Mucosa of descending colon (tissue), 3 donors: ENCODE data around the gene PSTPIP1. TPM values are rescaled to one million over a fixed set of nuclear protein-coding genes. Genes with fewer than 3 reads are reported as not detected.

Experiments used
- ATAC-seq: fragments of 200-7000 bp; cut with Tn5 transposase; one replicate; pipeline ENCODE4 v1.9.1; 2020; ENCODE audit warnings: mild to moderate bottlenecking, moderate library complexity
- DNase-seq, 3 donors: peaks; one replicate each; pipeline ENCODE4 v3.0.0-alpha.2; 2020
- H3K36me3 ChIP-seq: fragments of 200-600 bp; one replicate; pipeline ENCODE4 v1.8.0; 2021; ENCODE audit warnings: low read depth, mild to moderate bottlenecking
- H3K4me1 ChIP-seq: fragments of 200-600 bp; one replicate; pipeline ENCODE4 v1.8.0; 2021; ENCODE audit warnings: low read depth, mild to moderate bottlenecking
- H3K4me3 ChIP-seq: fragments of 200-600 bp; one replicate; pipeline ENCODE4 v1.8.0; 2021; ENCODE audit warnings: mild to moderate bottlenecking
- H3K9me3 ChIP-seq: fragments of 200-600 bp; one replicate; pipeline ENCODE4 v1.8.0; 2021; ENCODE audit warnings: mild to moderate bottlenecking
- intact Hi-C, 2 donors: fragments of 100-400 bp; cut with DNase I in 1 of 2; cut with micrococcal nuclease in 1 of 2; formaldehyde crosslinking; loops; one replicate each; pipeline versions ENCODE4 v1.11.0 to v1.11.1; 2022; cut with DNase I, micrococcal nuclease
- total RNA-seq, 3 donors: library from RNA; stranded (reverse); fragmentation: NEBNext Ultra II Directional in 2 of 3; extraction: Animal tissue kit (Norgen Biotek cat#: 25700) in 2 of 3; gene quantifications; one replicate each; pipeline versions ENCODE4 v1.2.1 to v1.2.4, GENCODE V29; 2021 to 2023
- TF ChIP-seq, protein P1 (sequence below): fragments of 200-600 bp; IDR thresholded peaks from one replicate; pipeline ENCODE4 v1.8.0; 2022; ENCODE audit warnings: antibody characterized with exemption, mild to moderate bottlenecking
- donor health status: DM: no; HTN: no; CAD: no; lungs with moderate emphysema.
- donor health status: DM: no; HTN: no; CAD: no.
- donor health status: DM: no; HTN: yes; CAD: no.

The PSTPIP1 gene
- total RNA-seq, 3 donors from 2014 or later = 4.4 to 8.2 (median 6.3) TPM

DNA sequence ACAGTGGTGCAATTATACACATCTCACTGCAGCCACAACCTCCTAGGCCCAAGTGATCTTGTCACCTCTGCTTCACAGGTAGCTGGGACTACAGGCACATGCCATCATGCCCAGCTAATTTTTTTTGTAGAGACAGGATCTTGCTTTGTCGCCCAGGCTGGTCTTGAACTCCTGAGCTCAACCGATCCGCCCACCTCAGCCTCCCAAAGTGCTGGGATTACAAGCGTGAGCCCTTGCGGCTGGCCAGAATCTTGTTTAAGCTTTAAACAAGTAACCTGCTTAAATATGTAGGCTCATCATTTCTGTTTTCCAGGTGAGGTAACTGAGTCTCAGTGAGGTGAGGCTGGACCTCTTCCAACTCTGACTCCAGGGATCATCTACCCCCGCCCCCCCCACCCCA is 7.7 kb upstream of the PSTPIP1 start:
- no peaks in the 10 kb centered on the region for H3K36me3 ChIP-seq
- ATAC-seq (no peak), DNase-seq (no peak)
- H3K4me1 ChIP-seq = no peaks in the 10 kb centered on the region
- intact Hi-C loops = no loop called here
- TF ChIP-seq, protein P1, sequence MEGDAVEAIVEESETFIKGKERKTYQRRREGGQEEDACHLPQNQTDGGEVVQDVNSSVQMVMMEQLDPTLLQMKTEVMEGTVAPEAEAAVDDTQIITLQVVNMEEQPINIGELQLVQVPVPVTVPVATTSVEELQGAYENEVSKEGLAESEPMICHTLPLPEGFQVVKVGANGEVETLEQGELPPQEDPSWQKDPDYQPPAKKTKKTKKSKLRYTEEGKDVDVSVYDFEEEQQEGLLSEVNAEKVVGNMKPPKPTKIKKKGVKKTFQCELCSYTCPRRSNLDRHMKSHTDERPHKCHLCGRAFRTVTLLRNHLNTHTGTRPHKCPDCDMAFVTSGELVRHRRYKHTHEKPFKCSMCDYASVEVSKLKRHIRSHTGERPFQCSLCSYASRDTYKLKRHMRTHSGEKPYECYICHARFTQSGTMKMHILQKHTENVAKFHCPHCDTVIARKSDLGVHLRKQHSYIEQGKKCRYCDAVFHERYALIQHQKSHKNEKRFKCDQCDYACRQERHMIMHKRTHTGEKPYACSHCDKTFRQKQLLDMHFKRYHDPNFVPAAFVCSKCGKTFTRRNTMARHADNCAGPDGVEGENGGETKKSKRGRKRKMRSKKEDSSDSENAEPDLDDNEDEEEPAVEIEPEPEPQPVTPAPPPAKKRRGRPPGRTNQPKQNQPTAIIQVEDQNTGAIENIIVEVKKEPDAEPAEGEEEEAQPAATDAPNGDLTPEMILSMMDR = no peak
- H3K4me3 ChIP-seq = no peak overlapping the region
- H3K9me3 ChIP-seq = no peaks in the 10 kb centered on the region

GRCh38 chr15:76987896-76988860 is 6.7 kb upstream of the PSTPIP1 start:
- H3K4me1 ChIP-seq = no peaks in the 10 kb centered on the region
- TF ChIP-seq, protein P1 = no peak
- intact Hi-C loops = no loop called here
- no peak overlapping the region for H3K4me3 ChIP-seq
- ATAC-seq = peak; percentile 76
- no peaks in the 10 kb centered on the region for H3K9me3 ChIP-seq
- H3K36me3 ChIP-seq = no peaks in the 10 kb centered on the region
- peak; percentile 46 to 79 (median 57) for DNase-seq

DNA sequence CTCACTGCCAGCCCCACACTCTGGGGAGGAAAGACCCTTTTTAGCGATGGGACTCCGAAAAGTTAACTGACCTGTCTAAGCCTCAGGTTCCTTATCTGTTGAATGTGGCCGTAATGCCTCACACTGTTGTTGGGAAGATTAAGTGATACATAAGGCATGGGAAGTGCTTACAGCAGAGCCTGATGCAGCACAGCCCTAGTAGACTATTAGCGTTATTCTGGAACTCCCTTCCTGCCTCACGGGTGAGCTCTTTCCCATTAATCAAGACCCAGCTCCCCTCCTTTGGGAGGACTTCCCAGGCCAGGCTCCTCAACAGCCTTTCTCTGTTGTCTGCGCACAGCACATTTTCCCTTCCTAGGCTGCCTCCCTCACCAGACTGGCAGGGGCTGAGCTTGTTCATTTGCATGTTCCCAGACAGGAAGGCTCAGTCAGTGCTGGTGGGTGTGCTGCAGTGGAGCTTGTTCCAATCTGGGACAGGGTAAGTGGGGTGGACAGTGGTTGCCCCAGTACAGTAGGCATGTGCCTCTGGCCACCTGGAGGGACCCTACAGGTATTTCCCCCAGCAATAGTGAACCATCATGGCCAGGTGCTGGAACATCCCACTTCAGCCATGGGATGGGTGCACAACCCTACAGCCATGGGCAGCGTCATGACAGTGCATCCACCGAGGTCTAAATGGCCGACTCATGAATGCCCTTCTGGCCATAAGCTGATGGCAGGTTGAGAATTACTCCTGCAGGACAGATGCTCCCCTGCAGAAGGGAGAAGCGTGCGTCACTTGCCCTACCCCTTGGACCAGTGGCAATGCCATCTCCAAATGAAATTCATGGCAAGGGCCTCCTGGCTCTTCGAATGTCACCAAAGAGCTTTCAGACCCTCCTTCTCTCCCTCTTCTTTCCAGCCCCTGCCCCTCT is 5.8 kb upstream of the PSTPIP1 start:
- Histone ChIP-seq H3K4me1 (no peaks in the 10 kb centered on the region), H3K9me3 (no peaks in the 10 kb centered on the region), H3K36me3 (no peaks in the 10 kb centered on the region), H3K4me3 (no peak overlapping the region)
- peak in 1 of 3 donors; percentile 33 for DNase-seq
- peak; percentile 12 for ATAC-seq
- intact Hi-C loops = no loop called here
- TF ChIP-seq, protein P1 = no peak

GRCh38 chr15:76991048-76991447 is 3.9 kb upstream of the PSTPIP1 start:
- DNase-seq = peak in 1 of 3 donors; percentile 60
- no peaks in the 10 kb centered on the region for H3K9me3 ChIP-seq
- no peak overlapping the region for H3K4me3 ChIP-seq
- no peaks in the 10 kb centered on the region for H3K4me1 ChIP-seq
- no peaks in the 10 kb centered on the region for H3K36me3 ChIP-seq
- intact Hi-C loops = no loop called here
- TF ChIP-seq, protein P1 = no peak
- ATAC-seq = no peak

DNA sequence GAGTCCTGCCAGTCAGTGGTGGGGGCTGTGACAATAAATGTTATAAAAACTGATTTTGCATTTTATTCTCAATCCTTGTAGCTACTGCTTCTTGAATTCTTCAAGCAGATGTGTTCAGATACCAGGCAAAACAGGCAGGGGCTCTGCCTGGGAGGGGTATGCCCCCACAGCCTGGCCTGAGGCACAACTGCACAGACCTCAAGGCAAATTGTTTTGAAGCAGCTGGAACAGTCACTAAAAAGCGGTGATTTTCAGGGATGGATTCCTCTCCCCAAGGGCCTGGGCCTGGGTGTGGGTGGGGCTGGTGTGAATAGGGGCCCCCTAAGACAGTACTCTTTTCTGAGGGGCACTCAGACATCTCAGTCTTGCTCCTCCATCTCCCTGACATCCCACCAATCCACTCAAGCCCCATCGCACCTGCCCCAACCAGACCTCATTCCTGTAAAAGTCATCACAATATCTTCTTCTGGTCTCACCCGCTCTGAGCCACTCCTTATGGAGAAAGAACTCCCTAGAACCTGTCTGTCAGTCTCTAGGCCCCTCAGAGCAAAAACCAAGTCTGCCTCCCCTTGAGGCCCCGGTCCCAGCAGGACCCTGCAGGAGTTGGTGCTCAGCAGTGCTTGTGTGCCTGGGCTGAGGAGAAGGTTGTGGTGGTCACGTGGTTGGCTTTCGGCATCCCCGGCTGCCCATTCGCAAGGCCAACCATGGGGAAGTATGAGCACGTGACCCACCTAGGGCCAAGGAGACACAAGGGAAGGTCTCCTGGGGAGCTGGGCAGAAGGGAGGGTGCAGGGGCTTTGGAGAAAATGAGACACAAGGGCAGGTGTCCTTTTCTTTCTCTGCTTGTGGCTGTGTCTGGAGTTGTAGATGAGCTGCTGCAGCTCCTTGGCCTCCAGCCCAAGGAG is 2.9 kb upstream of the PSTPIP1 start:
- Histone ChIP-seq H3K4me3 (no peak overlapping the region), H3K36me3 (no peaks in the 10 kb centered on the region), H3K4me1 (no peaks in the 10 kb centered on the region), H3K9me3 (no peaks in the 10 kb centered on the region)
- ATAC-seq = no peak
- TF ChIP-seq, protein P1 = no peak
- DNase-seq = peak in 1 of 3 donors; percentile 67
- intact Hi-C loops = no loop called here
